GM21528 (cell line): ENCODE measurements around the gene AKAP6.

ENCODE experiments used
- ATAC-seq: cut with Tn5 transposase; IDR thresholded peaks from one replicate; pipeline ENCODE4 v1.9.1; 2021; ENCODE audit warnings: mild to moderate bottlenecking, moderate library complexity; ENCODE audit not compliant: unreplicated experiment, low FRiP score

AKAP6 gene

DNA sequence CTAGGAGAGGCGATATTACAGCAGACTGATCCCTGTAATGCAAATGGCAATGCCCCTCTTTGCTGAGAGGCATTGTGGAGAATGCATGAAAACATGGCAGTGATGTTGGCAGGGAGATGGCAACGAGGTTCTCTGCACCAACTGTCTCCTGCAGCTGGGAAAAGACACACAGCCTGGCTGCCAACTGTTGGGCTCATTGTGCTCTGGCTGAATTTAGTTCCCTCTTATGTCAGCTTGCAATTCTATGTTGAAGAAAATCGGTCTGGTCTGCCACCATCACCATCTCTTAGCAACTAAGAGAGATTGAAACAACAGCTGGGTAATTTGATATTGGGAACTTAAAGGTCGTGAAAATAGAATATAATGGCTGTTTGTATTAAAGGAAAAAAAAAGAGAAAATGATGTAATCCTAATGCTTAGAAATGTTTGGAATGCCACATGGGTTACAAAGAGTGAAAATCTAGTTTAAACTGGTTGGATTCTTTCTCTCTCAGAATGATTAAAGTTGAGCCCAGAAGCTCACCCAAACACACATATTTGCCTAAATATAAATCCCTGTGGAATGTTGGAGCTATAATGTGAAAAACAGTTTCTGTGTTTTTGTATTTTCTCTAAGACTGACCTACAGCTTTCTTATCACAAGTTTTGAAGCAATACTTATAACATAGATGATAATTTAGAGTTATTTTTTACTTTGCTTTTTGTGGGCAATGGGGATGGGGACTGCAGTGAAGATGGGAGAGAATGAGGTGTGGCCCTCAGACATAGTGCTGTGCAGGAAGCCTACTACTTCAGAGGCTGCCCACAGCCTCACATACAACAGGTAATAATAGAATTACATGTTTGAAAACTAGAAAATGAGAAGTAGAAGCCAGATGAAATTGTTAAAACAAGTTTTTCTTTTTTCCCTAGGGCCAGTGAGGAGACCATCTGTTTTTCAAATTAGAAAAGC is 143.7 kb downstream of the AKAP6 start:
- ATAC-seq = no peak

DNA sequence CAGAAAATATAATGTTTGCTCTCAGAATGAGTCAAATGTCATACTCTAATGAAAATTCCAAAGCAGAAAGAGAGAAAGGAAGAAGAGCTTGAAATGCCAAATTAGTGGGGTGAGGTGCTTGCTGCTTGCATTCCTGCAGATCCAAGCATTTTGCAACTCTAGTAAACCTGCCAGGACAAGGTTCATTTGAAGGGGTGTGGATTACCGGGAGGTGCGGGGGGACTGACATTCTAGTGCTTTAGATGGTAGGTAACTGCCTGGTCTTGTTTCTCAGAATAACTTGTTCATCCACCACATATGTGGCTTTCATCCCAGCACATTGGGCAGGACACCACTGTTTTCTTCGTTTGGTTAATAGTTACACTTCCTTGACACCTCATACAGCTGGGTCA is 144.4 kb downstream of the AKAP6 start:
- ATAC-seq = no peak

DNA sequence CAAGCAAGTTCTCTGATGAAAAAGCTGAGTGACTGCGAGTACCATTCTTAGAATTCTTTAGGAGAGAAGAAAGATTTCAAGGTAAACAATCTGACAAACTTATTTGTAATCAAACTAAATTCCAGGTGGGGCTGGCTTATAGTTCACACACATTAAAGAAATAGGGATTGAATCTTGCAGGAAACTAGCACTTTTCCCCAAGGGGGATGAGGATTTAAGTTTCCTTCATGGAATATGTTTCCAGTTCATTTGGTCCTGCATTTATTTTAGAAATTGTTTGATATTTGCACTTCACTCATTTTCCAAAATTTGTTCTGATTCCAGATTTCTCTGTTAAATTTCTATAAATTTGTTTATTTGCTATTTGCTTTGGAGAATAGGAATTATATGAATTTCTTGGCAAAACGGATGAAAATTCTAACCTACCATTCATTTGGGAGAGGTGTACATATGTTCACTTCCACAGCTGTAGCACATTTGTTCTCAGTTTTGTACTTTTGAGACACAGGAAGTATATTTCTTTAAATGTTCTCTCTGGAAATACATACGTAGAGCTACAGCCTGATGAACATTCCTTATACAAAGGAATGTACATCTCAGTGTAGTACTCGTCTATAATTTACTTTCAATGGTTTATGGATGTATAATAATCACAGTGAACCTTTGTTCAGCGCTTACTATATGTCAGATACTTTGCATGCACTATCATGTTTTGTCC is 145.5 kb downstream of the AKAP6 start:
- no peak for ATAC-seq

- no peak for ATAC-seq
These were observed 147.4 kb downstream of the AKAP6 start for GRCh38 chr14:32476532-32476931.

- no peak for ATAC-seq
These were observed 148.3 kb downstream of the AKAP6 start for GRCh38 chr14:32477396-32477795.

- no peak for ATAC-seq
These were observed 149.0 kb downstream of the AKAP6 start for GRCh38 chr14:32478050-32478449.

DNA sequence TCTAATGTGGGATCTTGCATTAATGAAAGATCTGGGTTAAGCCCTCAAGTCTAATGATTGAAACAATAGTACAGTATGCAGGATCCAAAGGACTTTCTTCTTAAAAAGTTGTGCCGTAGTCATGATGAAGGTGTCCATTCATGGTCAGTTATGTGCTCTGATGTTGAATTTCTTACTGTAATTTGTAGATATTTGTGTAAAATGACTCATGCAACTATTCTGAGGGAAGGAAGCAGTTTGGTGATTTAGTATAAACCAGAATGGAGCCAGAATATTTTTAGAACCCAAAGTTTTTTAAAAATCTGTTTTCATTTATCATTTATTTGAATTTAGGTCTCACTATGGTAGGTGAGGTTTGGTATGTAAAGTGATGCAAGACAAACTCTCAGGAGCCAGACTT is 151.2 kb downstream of the AKAP6 start:
- no peak for ATAC-seq

GRCh38 chr14:32481707-32482106 is 152.6 kb downstream of the AKAP6 start:
- no peak for ATAC-seq

GRCh38 chr14:32491416-32492016 is 162.4 kb downstream of the AKAP6 start:
- no peak for ATAC-seq

GRCh38 chr14:32492457-32492856 is 163.4 kb downstream of the AKAP6 start:
- ATAC-seq = no peak

GRCh38 chr14:32494609-32495434 is 165.7 kb downstream of the AKAP6 start:
- ATAC-seq = no peak

DNA sequence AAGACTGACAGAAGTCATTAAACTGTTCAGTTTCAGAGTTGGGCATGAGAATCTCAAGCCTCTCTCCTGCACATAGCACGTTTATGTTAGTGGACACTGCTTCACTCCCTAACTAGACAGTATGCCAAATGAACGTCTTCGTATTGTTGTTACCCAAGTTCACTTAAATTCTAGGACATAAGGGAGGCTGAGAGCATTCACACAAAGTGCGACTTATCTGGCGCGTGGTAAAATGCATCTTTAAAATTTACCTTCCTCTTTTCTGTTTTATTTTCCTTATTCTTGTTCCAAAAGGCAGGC is 166.3 kb downstream of the AKAP6 start:
- ATAC-seq = no peak

- no peak for ATAC-seq
These were observed 168.2 kb downstream of the AKAP6 start for GRCh38 chr14:32497248-32497647.

- ATAC-seq = no peak
These were observed 178.2 kb downstream of the AKAP6 start for GRCh38 chr14:32507029-32507984.

- ATAC-seq = no peak
These were observed 179.2 kb downstream of the AKAP6 start for GRCh38 chr14:32508281-32508680.

- no peak for ATAC-seq
These were observed 180.6 kb downstream of the AKAP6 start for GRCh38 chr14:32509632-32510187.

- ATAC-seq = no peak
These were observed 181.7 kb downstream of the AKAP6 start for GRCh38 chr14:32510815-32511214.

- ATAC-seq = no peak
These were observed 183.2 kb downstream of the AKAP6 start for GRCh38 chr14:32512348-32512747.

DNA sequence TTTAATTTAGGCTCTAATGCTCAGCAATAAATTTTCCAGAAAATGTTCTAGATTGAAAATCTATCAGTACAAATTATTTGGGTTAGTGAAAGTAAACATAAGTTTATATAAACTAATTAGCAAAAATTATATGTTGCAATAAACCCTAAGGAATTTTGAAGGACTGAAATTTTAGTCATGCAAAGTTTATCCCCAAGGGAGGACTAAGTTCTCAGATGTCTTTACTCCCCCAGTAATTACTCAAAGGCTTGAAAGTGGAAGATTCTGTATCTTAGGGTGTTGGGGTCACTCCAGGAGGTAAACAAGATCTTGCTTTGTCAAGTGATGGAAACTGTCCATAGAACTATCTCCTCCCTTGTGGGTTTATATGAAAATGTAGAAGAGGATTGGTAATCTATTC is 183.7 kb downstream of the AKAP6 start:
- no peak for ATAC-seq
